ENCODE results near the gene IQSEC2.

Gene IQSEC2

GRCh38 chrX:53268173-53268572 is 13.2 kb downstream of the IQSEC2 start:
- no peak overlapping the region for H3K4me3 ChIP-seq (ENCODE audit: low read depth, low read length)
- H3K36me3 ChIP-seq, result no peaks in the 10 kb centered on the region
- H3K9me3 ChIP-seq (ENCODE audit: severe bottlenecking), result no peaks in the 10 kb centered on the region
- TF ChIP-seq CTCF (IDR thresholded peaks at IDR 0.05; ENCODE audit: low read depth, low read length), result no peak
- no peak for DNase-seq
- no peak overlapping the region for H3K27ac ChIP-seq
- H3K27me3 ChIP-seq (ENCODE audit: insufficient read depth, low read depth, severe bottlenecking), result peaks cover 30% of the 10 kb centered on the region

DNA sequence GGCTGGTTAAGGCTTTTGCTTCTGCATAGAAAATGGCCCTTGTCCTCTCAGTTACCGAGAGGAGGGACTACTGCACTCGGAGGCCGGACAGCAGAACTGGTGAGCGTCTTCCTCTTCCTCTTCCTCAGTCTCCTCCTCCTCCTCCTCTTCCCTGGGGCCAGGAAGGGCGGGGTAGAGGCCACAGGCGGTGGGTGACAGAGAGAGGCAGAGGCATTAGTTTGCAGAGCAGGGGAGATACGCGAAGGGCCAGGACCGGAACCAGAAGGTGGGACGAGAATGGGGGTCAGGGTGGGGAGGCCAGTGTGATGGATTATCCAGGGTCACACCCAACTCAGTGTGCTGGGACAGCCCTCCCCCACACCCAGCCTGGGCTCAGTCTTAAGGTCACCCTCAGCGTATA is 14.5 kb downstream of the IQSEC2 start:
- Histone ChIP-seq H3K27me3 (ENCODE audit: insufficient read depth, low read depth, severe bottlenecking) (peaks cover 36% of the 10 kb centered on the region), H3K27ac (no peak overlapping the region), H3K4me3 (ENCODE audit: low read depth, low read length) (no peak overlapping the region), H3K36me3 (no peaks in the 10 kb centered on the region), H3K9me3 (ENCODE audit: severe bottlenecking) (no peaks in the 10 kb centered on the region)
- TF ChIP-seq CTCF (IDR thresholded peaks at IDR 0.05; ENCODE audit: low read depth, low read length), result no peak
- no peak for DNase-seq

DNA sequence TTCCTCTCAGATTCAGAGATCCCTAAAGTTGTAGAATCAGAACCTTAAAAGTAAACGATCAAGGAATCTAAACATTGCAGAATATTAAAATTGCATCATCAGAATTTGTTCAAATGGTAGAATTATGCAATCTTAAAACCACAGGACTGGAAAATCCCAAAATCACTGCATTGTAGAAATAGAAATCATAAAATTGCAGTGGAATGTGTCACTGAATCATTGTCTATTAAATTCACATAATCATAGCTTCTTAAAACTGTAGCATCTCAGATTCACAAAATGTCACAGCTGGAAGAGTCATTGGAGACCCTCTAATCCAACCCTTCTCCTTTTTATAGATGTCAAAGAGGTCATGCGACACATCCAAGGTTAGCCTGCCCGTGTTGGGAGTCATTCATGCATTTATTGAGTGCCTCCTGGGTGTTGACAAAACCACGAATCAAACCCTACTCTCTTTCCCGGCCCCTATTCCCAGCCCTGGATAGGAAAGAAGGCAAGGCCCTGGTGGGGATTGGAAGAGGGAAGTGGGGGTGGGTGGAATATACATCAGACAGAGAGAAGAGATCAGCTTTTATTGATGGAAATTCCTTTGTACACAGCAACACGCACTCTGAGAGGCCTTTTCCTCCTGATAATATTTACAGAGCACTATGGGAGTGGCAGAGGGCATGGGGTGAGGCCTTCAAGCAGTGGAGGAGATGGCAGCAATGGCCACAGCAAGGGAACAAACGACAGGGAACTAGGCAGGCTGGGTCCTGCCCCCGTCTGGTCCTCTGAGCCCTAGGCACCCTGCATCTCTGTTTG is 15.4 kb downstream of the IQSEC2 start:
- peaks cover 42% of the 10 kb centered on the region for H3K27me3 ChIP-seq (ENCODE audit: insufficient read depth, low read depth, severe bottlenecking)
- no peak overlapping the region for H3K4me3 ChIP-seq (ENCODE audit: low read depth, low read length)
- no peak for TF ChIP-seq CTCF (IDR thresholded peaks at IDR 0.05; ENCODE audit: low read depth, low read length)
- H3K36me3 ChIP-seq, result no peaks in the 10 kb centered on the region
- DNase-seq, result no peak
- H3K9me3 ChIP-seq (ENCODE audit: severe bottlenecking), result no peaks in the 10 kb centered on the region
- H3K27ac ChIP-seq, result no peak overlapping the region

DNA sequence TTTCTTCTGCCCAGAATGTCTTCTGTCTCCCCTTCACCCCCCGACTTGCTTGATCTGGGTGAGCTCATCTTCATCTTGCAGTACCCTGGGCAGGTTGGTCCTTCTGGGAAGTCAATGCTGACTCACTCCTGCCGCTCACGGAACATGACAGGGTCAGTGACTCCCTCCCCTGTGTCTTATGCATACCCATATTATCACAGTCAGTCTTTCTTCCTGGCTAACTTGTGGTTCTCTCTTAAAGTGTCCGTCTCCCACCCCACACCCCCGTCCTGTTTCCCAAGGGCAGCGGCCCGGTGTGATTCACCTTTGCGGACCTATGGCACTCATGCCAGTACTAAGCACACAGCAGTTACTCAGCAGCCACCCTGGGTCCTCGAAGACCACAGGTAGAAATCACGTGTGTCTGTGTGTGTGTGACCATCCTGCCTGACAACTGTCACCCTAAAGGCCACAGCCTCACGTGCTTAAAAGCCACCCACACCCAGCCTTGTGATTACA is 17.7 kb downstream of the IQSEC2 start:
- no peak for DNase-seq
- no peak overlapping the region for H3K27ac ChIP-seq

GRCh38 chrX:53262918-53263394 is 18.4 kb downstream of the IQSEC2 start:
- Histone ChIP-seq H3K36me3 (no peaks in the 10 kb centered on the region), H3K27ac (no peak overlapping the region), H3K27me3 (ENCODE audit: insufficient read depth, low read depth, severe bottlenecking) (peaks cover 27% of the 10 kb centered on the region), H3K4me3 (ENCODE audit: low read depth, low read length) (no peak overlapping the region), H3K9me3 (ENCODE audit: severe bottlenecking) (no peaks in the 10 kb centered on the region)
- TF ChIP-seq CTCF (IDR thresholded peaks at IDR 0.05; ENCODE audit: low read depth, low read length), result no peak
- no peak for DNase-seq

More for the DNA sequence above, 17.7 kb downstream of the IQSEC2 start:
- H3K9me3 ChIP-seq (ENCODE audit: severe bottlenecking), result no peaks in the 10 kb centered on the region
- no peak overlapping the region for H3K4me3 ChIP-seq (ENCODE audit: low read depth, low read length)
- no peaks in the 10 kb centered on the region for H3K36me3 ChIP-seq
- TF ChIP-seq CTCF (IDR thresholded peaks at IDR 0.05; ENCODE audit: low read depth, low read length), result no peak
- H3K27me3 ChIP-seq (ENCODE audit: insufficient read depth, low read depth, severe bottlenecking), result peaks cover 33% of the 10 kb centered on the region

Measured in WERI-Rb-1 (cell line).